Measurements from ENCODE around the gene NR2F2.

NR2F2 gene

GRCh38 chr15:96348112-96349027 is 17.9 kb downstream of the NR2F2 start:
- no peak overlapping the region for H3K9ac ChIP-seq (ENCODE audit: low read depth in 1 of 2, low read length in 2 of 2)
- H3K4me3 ChIP-seq (ENCODE audit: low read depth in 1 of 2, low read length in 2 of 2): no peak overlapping the region
- peaks cover 37 to 57% of the 10 kb centered on the region in 2 donors for H3K27me3 ChIP-seq (ENCODE audit: control insufficient read depth in 1 of 2, insufficient read depth in 2 of 2, low read length in 2 of 2)
- no peaks in the 10 kb centered on the region for H3K36me3 ChIP-seq (ENCODE audit: control insufficient read depth in 1 of 2, insufficient read depth in 2 of 2, low read length in 2 of 2)
- peaks cover 20 to 29% of the 10 kb centered on the region in 2 donors for H3K4me1 ChIP-seq (ENCODE audit: control insufficient read depth in 1 of 2, insufficient read depth in 2 of 2, low read length in 2 of 2)
- no peaks in the 10 kb centered on the region for H3K9me3 ChIP-seq (ENCODE audit: control insufficient read depth in 1 of 2, low read length in 2 of 2)
- H3K27ac ChIP-seq (ENCODE audit: low read depth, low read length): no peak overlapping the region

DNA sequence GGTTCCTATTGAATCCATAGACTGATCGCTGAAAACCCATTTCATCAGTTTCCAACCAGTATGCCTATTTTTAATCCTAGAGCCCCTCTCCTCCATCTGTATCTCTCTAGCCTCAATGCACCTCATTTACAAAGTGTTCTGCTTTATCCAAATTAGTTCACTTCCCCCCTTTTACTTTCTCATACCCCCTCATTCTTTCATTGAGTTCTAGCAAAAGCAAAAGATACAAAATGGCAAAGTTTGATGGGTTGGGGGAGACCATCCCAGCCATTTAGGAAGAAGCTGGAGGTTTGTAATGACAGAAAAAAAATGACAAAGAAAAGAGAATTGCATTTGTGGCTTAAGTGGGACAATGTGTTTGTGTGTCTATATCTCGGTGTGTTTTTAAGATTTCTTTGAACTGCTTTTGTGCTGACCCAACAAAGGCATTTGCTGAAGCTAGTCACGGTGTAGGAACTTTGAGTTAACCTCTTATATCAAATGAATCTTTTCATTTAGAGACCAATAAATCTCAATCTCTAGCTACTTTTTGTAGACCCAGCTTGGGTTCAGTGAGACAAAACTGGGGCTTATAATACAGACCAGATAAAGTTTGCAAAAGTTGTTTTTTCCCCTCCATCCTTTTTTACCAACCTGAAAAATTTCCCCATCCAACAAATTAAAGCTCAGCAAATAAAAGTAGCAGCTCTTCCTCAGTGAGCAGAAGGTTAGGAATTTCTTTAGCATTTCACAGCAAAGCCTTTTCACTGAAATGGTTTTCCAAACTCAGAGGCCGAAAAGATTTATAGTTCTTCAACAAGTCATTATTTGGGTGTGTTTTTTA is 18.7 kb downstream of the NR2F2 start:
- Histone ChIP-seq H3K4me1 (ENCODE audit: control insufficient read depth in 1 of 2, insufficient read depth in 2 of 2, low read length in 2 of 2) (peaks cover 15 to 27% of the 10 kb centered on the region in 2 donors), H3K27me3 (ENCODE audit: control insufficient read depth in 1 of 2, insufficient read depth in 2 of 2, low read length in 2 of 2) (peaks cover 44 to 65% of the 10 kb centered on the region in 2 donors), H3K4me3 (ENCODE audit: low read depth in 1 of 2, low read length in 2 of 2) (no peak overlapping the region), H3K27ac (ENCODE audit: low read depth, low read length) (peak overlapping the region; percentile 7), H3K36me3 (ENCODE audit: control insufficient read depth in 1 of 2, insufficient read depth in 2 of 2, low read length in 2 of 2) (no peaks in the 10 kb centered on the region), H3K9ac (ENCODE audit: low read depth in 1 of 2, low read length in 2 of 2) (no peak overlapping the region), H3K9me3 (ENCODE audit: control insufficient read depth in 1 of 2, low read length in 2 of 2) (no peaks in the 10 kb centered on the region)

DNA sequence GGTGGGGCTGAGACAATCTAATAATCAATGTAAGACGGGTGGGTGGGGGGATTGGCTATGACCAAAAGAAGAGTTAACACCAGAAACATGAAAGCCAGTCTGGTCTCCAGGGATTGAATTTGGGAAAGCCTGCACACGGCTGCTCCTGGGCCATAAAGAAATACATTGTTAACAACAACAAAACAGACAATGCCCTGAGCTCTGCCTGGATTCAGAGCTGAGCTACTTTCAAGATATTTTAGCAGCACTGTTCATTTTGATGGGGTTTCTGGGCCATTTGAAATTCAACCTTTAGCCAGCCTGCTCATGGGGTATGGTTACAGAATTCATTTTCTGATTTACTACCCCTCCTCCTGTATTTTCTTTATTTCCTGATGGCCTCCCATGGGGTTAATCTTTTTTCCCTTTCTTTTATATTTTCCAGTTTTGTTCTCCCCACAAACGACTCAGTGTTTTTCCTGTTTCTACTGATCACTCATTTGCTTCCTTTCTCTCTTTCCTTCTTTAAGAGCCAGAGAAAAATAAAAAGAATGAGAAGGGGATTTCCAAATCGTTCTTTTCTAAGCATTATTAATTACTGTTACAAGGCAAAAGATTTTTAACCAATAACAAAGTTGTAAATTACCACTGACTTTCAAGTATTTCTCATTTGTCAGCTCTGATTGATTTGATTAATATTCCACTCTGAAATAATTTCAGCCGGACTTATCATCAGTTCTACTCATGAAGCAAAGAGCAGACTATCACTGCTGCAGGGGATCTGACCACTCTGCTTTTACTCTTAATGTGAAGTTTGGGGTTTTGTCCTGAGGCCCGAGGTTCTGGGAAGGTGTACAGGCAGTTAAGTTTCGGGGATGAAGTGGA is 19.6 kb downstream of the NR2F2 start:
- no peaks in the 10 kb centered on the region for H3K36me3 ChIP-seq (ENCODE audit: control insufficient read depth in 1 of 2, insufficient read depth in 2 of 2, low read length in 2 of 2)
- H3K9ac ChIP-seq (ENCODE audit: low read depth in 1 of 2, low read length in 2 of 2): no peak overlapping the region
- H3K27me3 ChIP-seq (ENCODE audit: control insufficient read depth in 1 of 2, insufficient read depth in 2 of 2, low read length in 2 of 2): peaks cover 49 to 65% of the 10 kb centered on the region in 2 donors
- no peak overlapping the region for H3K4me3 ChIP-seq (ENCODE audit: low read depth in 1 of 2, low read length in 2 of 2)
- no peak overlapping the region for H3K27ac ChIP-seq (ENCODE audit: low read depth, low read length)
- H3K4me1 ChIP-seq (ENCODE audit: control insufficient read depth in 1 of 2, insufficient read depth in 2 of 2, low read length in 2 of 2): peaks cover 14 to 27% of the 10 kb centered on the region in 2 donors
- H3K9me3 ChIP-seq (ENCODE audit: control insufficient read depth in 1 of 2, low read length in 2 of 2): no peaks in the 10 kb centered on the region

GRCh38 chr15:96350934-96351724 is 20.6 kb downstream of the NR2F2 start:
- Histone ChIP-seq H3K27ac (ENCODE audit: low read depth, low read length) (no peak overlapping the region), H3K36me3 (ENCODE audit: control insufficient read depth in 1 of 2, insufficient read depth in 2 of 2, low read length in 2 of 2) (no peaks in the 10 kb centered on the region), H3K9me3 (ENCODE audit: control insufficient read depth in 1 of 2, low read length in 2 of 2) (no peaks in the 10 kb centered on the region), H3K4me1 (ENCODE audit: control insufficient read depth in 1 of 2, insufficient read depth in 2 of 2, low read length in 2 of 2) (peaks cover 6 to 22% of the 10 kb centered on the region in 2 donors), H3K27me3 (ENCODE audit: control insufficient read depth in 1 of 2, insufficient read depth in 2 of 2, low read length in 2 of 2) (peaks cover 56 to 70% of the 10 kb centered on the region in 2 donors), H3K9ac (ENCODE audit: low read depth in 1 of 2, low read length in 2 of 2) (no peak overlapping the region), H3K4me3 (ENCODE audit: low read depth in 1 of 2, low read length in 2 of 2) (peak overlapping the region; percentile 11 to 44)

GRCh38 chr15:96351761-96352603 is 21.5 kb downstream of the NR2F2 start:
- peak overlapping the region; percentile 41 to 44 for H3K4me3 ChIP-seq (ENCODE audit: low read depth in 1 of 2, low read length in 2 of 2)
- no peaks in the 10 kb centered on the region for H3K9me3 ChIP-seq (ENCODE audit: control insufficient read depth in 1 of 2, low read length in 2 of 2)
- no peaks in the 10 kb centered on the region for H3K36me3 ChIP-seq (ENCODE audit: control insufficient read depth in 1 of 2, insufficient read depth in 2 of 2, low read length in 2 of 2)
- H3K27ac ChIP-seq (ENCODE audit: low read depth, low read length): peak overlapping the region; percentile 54
- H3K9ac ChIP-seq (ENCODE audit: low read depth in 1 of 2, low read length in 2 of 2): no peak overlapping the region
- peaks cover 3 to 21% of the 10 kb centered on the region in 2 donors for H3K4me1 ChIP-seq (ENCODE audit: control insufficient read depth in 1 of 2, insufficient read depth in 2 of 2, low read length in 2 of 2)
- peaks cover 62 to 76% of the 10 kb centered on the region in 2 donors for H3K27me3 ChIP-seq (ENCODE audit: control insufficient read depth in 1 of 2, insufficient read depth in 2 of 2, low read length in 2 of 2)

- H3K4me3 ChIP-seq (ENCODE audit: low read depth in 1 of 2, low read length in 2 of 2): no peak overlapping the region
- H3K27ac ChIP-seq (ENCODE audit: low read depth, low read length): peak overlapping the region; percentile 54
- H3K27me3 ChIP-seq (ENCODE audit: control insufficient read depth in 1 of 2, insufficient read depth in 2 of 2, low read length in 2 of 2): peaks cover 62 to 79% of the 10 kb centered on the region in 2 donors
- H3K36me3 ChIP-seq (ENCODE audit: control insufficient read depth in 1 of 2, insufficient read depth in 2 of 2, low read length in 2 of 2): no peaks in the 10 kb centered on the region
- no peaks in the 10 kb centered on the region for H3K9me3 ChIP-seq (ENCODE audit: control insufficient read depth in 1 of 2, low read length in 2 of 2)
- no peak overlapping the region for H3K9ac ChIP-seq (ENCODE audit: low read depth in 1 of 2, low read length in 2 of 2)
- peaks cover 3 to 19% of the 10 kb centered on the region in 2 donors for H3K4me1 ChIP-seq (ENCODE audit: control insufficient read depth in 1 of 2, insufficient read depth in 2 of 2, low read length in 2 of 2)
These were observed 22.3 kb downstream of the NR2F2 start for GRCh38 chr15:96352604-96353405.

DNA sequence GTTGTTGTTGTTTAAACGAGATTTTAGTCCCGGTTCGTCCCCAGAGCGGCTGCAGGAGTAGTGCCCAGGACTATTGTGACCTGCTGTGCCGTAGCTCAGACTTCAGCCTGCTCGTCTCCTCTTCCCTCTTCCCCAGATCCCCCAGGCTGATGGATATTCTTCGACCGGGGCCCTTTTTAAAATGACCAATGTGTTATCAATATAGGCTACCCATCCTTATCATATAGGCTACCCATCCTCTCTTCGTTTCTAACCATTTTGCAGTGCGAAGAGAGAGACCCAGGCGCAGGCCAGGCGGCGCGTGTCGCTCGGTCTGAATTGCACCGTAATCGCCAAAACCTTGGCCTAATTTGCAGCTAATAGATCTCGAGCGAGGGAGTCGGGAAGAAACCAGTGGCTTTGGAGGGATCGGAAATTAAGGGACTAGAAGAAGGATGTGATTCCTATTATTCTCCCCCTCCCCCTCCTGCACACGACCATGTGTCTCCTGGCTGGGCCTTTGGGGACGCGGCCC is 23.0 kb downstream of the NR2F2 start:
- no peak overlapping the region for H3K9ac ChIP-seq (ENCODE audit: low read depth in 1 of 2, low read length in 2 of 2)
- peak overlapping the region in 1 of 2 donors; percentile 13 for H3K4me3 ChIP-seq (ENCODE audit: low read depth in 1 of 2, low read length in 2 of 2)
- no peak overlapping the region for H3K27ac ChIP-seq (ENCODE audit: low read depth, low read length)
- H3K9me3 ChIP-seq (ENCODE audit: control insufficient read depth in 1 of 2, low read length in 2 of 2): no peaks in the 10 kb centered on the region
- H3K27me3 ChIP-seq (ENCODE audit: control insufficient read depth in 1 of 2, insufficient read depth in 2 of 2, low read length in 2 of 2): peaks cover 62 to 86% of the 10 kb centered on the region in 2 donors
- H3K4me1 ChIP-seq (ENCODE audit: control insufficient read depth in 1 of 2, insufficient read depth in 2 of 2, low read length in 2 of 2): peaks cover 3 to 19% of the 10 kb centered on the region in 2 donors
- no peaks in the 10 kb centered on the region for H3K36me3 ChIP-seq (ENCODE audit: control insufficient read depth in 1 of 2, insufficient read depth in 2 of 2, low read length in 2 of 2)
